HepG2 (cell line): ENCODE measurements around the gene DLX3. TPM values are rescaled to one million over a fixed set of nuclear protein-coding genes. Genes with fewer than 3 reads are reported as not detected.

Experiments
- ATF2 ChIP-seq: sonication (generic); formaldehyde crosslinking; IDR thresholded peaks from 2 replicates; pipeline ENCODE4 v1.4.0; 2020; ENCODE audit warnings: missing genetic modification reagents
- CBFB ChIP-seq: sonication (generic); formaldehyde crosslinking; IDR thresholded peaks from 2 replicates; pipeline ENCODE4 v1.4.0; 2020; ENCODE audit warnings: missing genetic modification reagents
- GABPB1 ChIP-seq: IDR thresholded peaks from 2 replicates; pipeline ENCODE4 v1.6.1; 2016; ENCODE audit warnings: mild to moderate bottlenecking, missing genetic modification reagents, moderate library complexity, missing compliant biosample characterization
- KDM3A ChIP-seq: IDR thresholded peaks from 2 replicates; pipeline ENCODE4 v1.6.1; 2018; ENCODE audit warnings: low read depth, missing compliant biosample characterization
- NFKB2 ChIP-seq: sonication (generic); formaldehyde crosslinking; IDR thresholded peaks from 2 replicates; pipeline ENCODE4 v1.4.0; 2020; ENCODE audit warnings: missing genetic modification reagents, borderline replicate concordance
- PAF1 ChIP-seq: IDR thresholded peaks from 2 replicates; pipeline ENCODE4 v1.6.1; 2016; ENCODE audit warnings: missing genetic modification reagents, missing compliant biosample characterization
- SIN3B ChIP-seq: fragments of 150-350 bp; IDR thresholded peaks from 2 replicates; pipeline ENCODE4 v1.6.1; 2014; ENCODE audit warnings: low read length
- SNAPC4 ChIP-seq: sonication (generic); formaldehyde crosslinking; IDR thresholded peaks from 2 replicates; pipeline ENCODE4 v1.4.0; 2020; ENCODE audit warnings: mild to moderate bottlenecking, missing genetic modification reagents
- SOX6 ChIP-seq, 2 experiments: fragments of 450-650 bp in 1 of 2; sonication (generic) in 1 of 2; formaldehyde crosslinking in 1 of 2; IDR thresholded peaks; 2 replicates each; pipeline versions ENCODE4 v1.4.0 to v1.6.1; 2017 to 2020; ENCODE audit warnings: antibody characterized with exemption in 1 of 2, mild to moderate bottlenecking in 1 of 2, missing genetic modification reagents in 1 of 2
- ZFP41 ChIP-seq: sonication (generic); formaldehyde crosslinking; IDR thresholded peaks from 2 replicates; pipeline ENCODE4 v1.4.0; 2020; ENCODE audit warnings: mild to moderate bottlenecking, missing genetic modification reagents, borderline replicate concordance
- ZNF124 ChIP-seq: sonication (generic); formaldehyde crosslinking; IDR thresholded peaks from 2 replicates; pipeline ENCODE4 v1.4.0; 2020; ENCODE audit warnings: missing genetic modification reagents
- ZNF343 ChIP-seq: sonication (generic); formaldehyde crosslinking; IDR thresholded peaks from 2 replicates; pipeline ENCODE4 v1.4.0; 2020; ENCODE audit warnings: mild to moderate bottlenecking, missing genetic modification reagents
- polyA plus RNA-seq, 8 experiments: library from polyadenylated mRNA; depleted of rRNA in 3 of 8; stranded (reverse) in 7 of 8; unstranded in 1 of 8; fragments of >200 nt; fragmentation: Illumina TruSeq in 4 of 8; extraction: Trizol in 4 of 8; gene quantifications; 2 replicates each; pipeline versions ENCODE4 v1.2.1 to v1.2.3, GENCODE V29; 2011 to 2016; ENCODE audit warnings: low read depth in 4 of 8, missing spikeins in 1 of 8, mixed read lengths in 1 of 8; ENCODE audit not compliant: insufficient read depth in 1 of 8
- total RNA-seq, 5 experiments: library from RNA; depleted of rRNA; stranded (reverse); fragments of >200 nt; fragmentation: Illumina TruSeq; extraction: Trizol; gene quantifications; 2 replicates each; pipeline ENCODE4 v1.2.3, GENCODE V29; 2016; ENCODE audit warnings: low read depth in 1 of 5
- TF ChIP-seq, protein P1 (sequence below): sonication (generic); formaldehyde crosslinking; IDR thresholded peaks from 2 replicates; pipeline ENCODE4 v1.4.0; 2020; ENCODE audit warnings: missing genetic modification reagents, mild to moderate bottlenecking, borderline replicate concordance
- TF ChIP-seq, protein P2 (sequence below): IDR thresholded peaks from 2 replicates; pipeline ENCODE4 v1.6.1; 2016
- TF ChIP-seq, protein P3 (sequence below): sonication (generic); formaldehyde crosslinking; IDR thresholded peaks from 2 replicates; pipeline ENCODE4 v1.5.0; 2020; ENCODE audit warnings: missing genetic modification reagents

Gene DLX3
- total and polyA plus RNA-seq, 2 of the 13 experiments (the other 11 are each of a cell fraction or from before 2014, with no cell fraction given), result 0.03 TPM; not detected in 1

DNA sequence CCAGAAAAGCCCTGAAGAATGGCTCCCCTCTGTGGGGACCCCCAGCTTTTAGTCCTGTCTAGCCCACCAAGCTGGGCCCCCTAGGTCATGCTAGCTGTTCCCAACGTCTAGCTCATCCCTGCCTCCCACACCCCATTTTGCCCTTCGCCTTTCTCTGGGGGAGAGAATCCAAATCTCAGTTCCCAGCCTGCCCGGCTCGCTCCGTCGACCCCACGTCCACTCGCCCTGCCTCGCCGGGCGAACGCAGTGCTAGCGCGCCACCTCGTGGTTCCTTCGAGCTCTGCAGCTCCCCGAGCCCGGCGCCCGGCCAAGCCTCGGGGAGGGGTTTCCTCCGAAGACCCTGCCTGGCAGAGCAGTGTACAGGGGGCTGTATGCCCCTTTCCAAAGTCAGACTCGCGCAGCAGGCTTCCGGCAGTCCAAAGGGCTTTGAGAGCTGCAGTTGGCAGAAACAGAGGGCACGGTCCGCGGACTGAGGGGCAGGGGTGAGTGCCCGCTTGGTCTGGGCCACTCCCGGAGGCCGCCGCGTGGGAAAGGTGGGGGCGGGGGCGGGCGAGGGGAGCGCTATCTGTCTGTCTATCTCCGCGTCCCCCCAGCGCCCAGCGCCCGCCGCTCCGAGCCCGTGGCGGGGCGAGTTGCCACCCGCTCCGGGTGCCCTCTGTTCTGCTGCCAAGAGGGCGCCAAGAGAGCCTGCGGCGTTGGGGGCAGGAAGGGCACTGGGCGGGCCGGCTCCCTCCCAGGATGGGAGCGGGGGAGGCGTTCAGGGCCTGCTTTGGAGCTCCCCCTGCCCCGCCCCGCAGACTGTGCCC lies 1.7 kb upstream of the DLX3 start (continued):
- TF ChIP-seq GABPB1 (CRISPR knock-in tag), result peak; percentile 59; the same call in 1 of the 2 replicates
- TF ChIP-seq ZNF124 (CRISPR knock-in tag), result peak; percentile 70; the same call in 1 of the 2 replicates
- TF ChIP-seq SIN3B, result no peak
- peak; percentile 32; the same call in 1 of the 2 replicates for TF ChIP-seq NFKB2
- TF ChIP-seq ZNF343, result no peak
- no peak for TF ChIP-seq SNAPC4 (CRISPR knock-in tag)
- TF ChIP-seq, protein P1, sequence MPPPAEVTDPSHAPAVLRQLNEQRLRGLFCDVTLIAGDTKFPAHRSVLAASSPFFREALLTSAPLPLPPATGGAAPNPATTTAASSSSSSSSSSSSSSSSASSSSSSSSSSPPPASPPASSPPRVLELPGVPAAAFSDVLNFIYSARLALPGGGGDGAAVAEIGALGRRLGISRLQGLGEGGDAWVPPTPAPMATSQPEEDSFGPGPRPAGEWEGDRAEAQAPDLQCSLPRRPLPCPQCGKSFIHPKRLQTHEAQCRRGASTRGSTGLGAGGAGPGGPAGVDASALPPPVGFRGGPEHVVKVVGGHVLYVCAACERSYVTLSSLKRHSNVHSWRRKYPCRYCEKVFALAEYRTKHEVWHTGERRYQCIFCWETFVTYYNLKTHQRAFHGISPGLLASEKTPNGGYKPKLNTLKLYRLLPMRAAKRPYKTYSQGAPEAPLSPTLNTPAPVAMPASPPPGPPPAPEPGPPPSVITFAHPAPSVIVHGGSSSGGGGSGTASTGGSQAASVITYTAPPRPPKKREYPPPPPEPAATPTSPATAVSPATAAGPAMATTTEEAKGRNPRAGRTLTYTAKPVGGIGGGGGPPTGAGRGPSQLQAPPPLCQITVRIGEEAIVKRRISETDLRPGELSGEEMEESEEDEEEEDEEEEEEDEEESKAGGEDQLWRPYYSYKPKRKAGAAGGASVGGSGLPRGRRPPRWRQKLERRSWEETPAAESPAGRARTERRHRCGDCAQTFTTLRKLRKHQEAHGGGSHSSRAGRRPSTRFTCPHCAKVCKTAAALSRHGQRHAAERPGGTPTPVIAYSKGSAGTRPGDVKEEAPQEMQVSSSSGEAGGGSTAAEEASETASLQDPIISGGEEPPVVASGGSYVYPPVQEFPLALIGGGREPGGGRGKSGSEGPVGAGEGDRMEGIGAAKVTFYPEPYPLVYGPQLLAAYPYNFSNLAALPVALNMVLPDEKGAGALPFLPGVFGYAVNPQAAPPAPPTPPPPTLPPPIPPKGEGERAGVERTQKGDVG, result 0 out of 2 replicates have a peak, but pooled peaks have one; percentile 28
- no peak for TF ChIP-seq SOX6 (IDR thresholded peaks at IDR 0.05)
- 0 out of 2 replicates have a peak, but pooled peaks have one; percentile 9 for TF ChIP-seq SOX6 (CRISPR knock-in tag; IDR thresholded peaks at IDR 0.05)
- TF ChIP-seq ZFP41 (CRISPR knock-in tag), result no peak
- TF ChIP-seq, protein P2, sequence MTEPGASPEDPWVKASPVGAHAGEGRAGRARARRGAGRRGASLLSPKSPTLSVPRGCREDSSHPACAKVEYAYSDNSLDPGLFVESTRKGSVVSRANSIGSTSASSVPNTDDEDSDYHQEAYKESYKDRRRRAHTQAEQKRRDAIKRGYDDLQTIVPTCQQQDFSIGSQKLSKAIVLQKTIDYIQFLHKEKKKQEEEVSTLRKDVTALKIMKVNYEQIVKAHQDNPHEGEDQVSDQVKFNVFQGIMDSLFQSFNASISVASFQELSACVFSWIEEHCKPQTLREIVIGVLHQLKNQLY (CRISPR knock-in tag), result peak; percentile 17; the same call in 1 of the 2 replicates
- TF ChIP-seq, protein P3, sequence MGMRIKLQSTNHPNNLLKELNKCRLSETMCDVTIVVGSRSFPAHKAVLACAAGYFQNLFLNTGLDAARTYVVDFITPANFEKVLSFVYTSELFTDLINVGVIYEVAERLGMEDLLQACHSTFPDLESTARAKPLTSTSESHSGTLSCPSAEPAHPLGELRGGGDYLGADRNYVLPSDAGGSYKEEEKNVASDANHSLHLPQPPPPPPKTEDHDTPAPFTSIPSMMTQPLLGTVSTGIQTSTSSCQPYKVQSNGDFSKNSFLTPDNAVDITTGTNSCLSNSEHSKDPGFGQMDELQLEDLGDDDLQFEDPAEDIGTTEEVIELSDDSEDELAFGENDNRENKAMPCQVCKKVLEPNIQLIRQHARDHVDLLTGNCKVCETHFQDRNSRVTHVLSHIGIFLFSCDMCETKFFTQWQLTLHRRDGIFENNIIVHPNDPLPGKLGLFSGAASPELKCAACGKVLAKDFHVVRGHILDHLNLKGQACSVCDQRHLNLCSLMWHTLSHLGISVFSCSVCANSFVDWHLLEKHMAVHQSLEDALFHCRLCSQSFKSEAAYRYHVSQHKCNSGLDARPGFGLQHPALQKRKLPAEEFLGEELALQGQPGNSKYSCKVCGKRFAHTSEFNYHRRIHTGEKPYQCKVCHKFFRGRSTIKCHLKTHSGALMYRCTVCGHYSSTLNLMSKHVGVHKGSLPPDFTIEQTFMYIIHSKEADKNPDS, result no peak
- TF ChIP-seq ATF2 (CRISPR knock-in tag), result peak; percentile 41; the same call in 1 of the 2 replicates
- TF ChIP-seq CBFB, result peak; percentile 72
- peak; percentile 64 for TF ChIP-seq KDM3A
- no peak for TF ChIP-seq PAF1 (CRISPR knock-in tag)
